SJSA1 (cell line): ENCODE measurements around the gene DCDC1. TPM values are rescaled to one million over a fixed set of nuclear protein-coding genes. Genes with fewer than 3 reads are reported as not detected.
"Not testable (repeated sequence)": the region's sequence is repeated elsewhere in the genome, so short reads cannot be mapped to it uniquely, and the experiment has no call there.

Source experiments
- DNase-seq, 2 experiments: peaks; one replicate each; pipeline ENCODE4 v3.0.0-alpha.2; 2015 to 2020; ENCODE audit warnings: low spot score in 2 of 2, low read depth in 1 of 2
- H3K27ac ChIP-seq: fragments of 250-450 bp; sonication (Bioruptor Pico); 2 replicates; pipeline ENCODE4 v1.5.1; 2020; ENCODE audit warnings: mild to moderate bottlenecking, moderate library complexity
- H3K27me3 ChIP-seq: fragments of 250-450 bp; sonication (Bioruptor Pico); replicated peaks from 2 replicates; pipeline ENCODE4 v1.5.1; 2020; ENCODE audit warnings: mild to moderate bottlenecking, moderate library complexity
- H3K36me3 ChIP-seq: fragments of 250-450 bp; sonication (Bioruptor Pico); 2 replicates; pipeline ENCODE4 v1.5.1; 2020; ENCODE audit warnings: mild to moderate bottlenecking
- H3K4me1 ChIP-seq: fragments of 250-450 bp; sonication (Bioruptor Pico); replicated peaks from 2 replicates; pipeline ENCODE4 v1.6.1; 2021; ENCODE audit warnings: mild to moderate bottlenecking
- H3K4me3 ChIP-seq: fragments of 250-450 bp; sonication (Bioruptor Pico); 2 replicates; pipeline ENCODE4 v1.5.1; 2020; ENCODE audit warnings: mild to moderate bottlenecking
- H3K9me3 ChIP-seq: fragments of 250-450 bp; sonication (Bioruptor Pico); replicated peaks from 2 replicates; pipeline ENCODE4 v1.5.1; 2020; ENCODE audit warnings: mild to moderate bottlenecking
- total RNA-seq: library from RNA; depleted of rRNA; stranded (reverse); fragments of >200 nt; shearing (Covaris generic); gene quantifications from 2 replicates; pipeline ENCODE4 v1.2.3, GENCODE V29; 2014

DCDC1 gene
- total RNA-seq, 1 experiment from 2014 or later, result not detected

DNA sequence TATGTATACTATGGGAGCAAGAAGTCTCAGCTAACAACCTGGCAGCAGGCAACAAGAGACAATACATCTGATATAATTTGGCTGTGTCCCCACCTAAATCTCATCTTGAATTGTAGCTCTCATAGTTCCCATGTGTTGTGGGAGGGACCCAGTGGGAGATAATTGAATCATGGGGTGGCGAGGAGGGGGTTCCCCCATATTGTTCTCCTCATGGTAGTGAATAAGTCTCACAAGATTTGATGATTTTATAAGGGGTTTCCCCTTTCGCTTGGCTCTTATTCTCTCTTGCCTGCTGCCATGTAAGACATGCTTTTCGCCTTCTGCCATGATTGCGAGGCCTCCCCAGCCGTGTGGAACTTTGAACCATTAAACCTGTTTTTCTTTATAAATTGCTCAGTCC, 6.3 kb upstream of the DCDC1 start:
- Histone ChIP-seq H3K27me3 (no peaks in the 10 kb centered on the region), H3K9me3 (no peaks in the 10 kb centered on the region), H3K36me3 (no peaks in the 10 kb centered on the region), H3K4me3 (no peak overlapping the region), H3K4me1 (no peaks in the 10 kb centered on the region), H3K27ac (no peak overlapping the region)
- DNase-seq, result no peak

DNA sequence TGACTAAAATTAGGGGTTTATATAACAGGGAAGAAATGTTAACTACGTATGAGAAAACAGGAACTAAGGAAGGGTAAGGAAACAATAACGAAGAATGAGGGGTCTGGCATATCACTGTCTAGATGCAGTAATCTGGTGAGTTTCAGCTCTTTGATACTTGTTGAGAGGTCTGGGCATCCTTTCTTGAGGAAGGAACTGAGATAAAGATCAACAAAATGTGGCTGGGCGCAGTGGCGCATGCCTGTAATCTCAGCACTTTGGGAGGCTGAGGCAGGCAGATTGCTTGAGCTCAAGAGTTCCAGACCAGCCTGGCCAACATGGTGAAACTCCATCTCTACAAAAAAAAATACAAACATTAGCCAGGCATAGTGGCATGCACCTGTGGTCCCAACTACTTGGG, 2.7 kb downstream of the DCDC1 start:
- Histone ChIP-seq H3K36me3 (no peaks in the 10 kb centered on the region), H3K27me3 (0 out of 2 replicates have a peak, but pooled peaks cover 6% of the 10 kb centered on the region), H3K4me1 (no peaks in the 10 kb centered on the region; the same call in 1 of the 2 replicates), H3K27ac (no peak overlapping the region), H3K9me3 (no peaks in the 10 kb centered on the region), H3K4me3 (no peak overlapping the region)
- DNase-seq, result no peak

DNA sequence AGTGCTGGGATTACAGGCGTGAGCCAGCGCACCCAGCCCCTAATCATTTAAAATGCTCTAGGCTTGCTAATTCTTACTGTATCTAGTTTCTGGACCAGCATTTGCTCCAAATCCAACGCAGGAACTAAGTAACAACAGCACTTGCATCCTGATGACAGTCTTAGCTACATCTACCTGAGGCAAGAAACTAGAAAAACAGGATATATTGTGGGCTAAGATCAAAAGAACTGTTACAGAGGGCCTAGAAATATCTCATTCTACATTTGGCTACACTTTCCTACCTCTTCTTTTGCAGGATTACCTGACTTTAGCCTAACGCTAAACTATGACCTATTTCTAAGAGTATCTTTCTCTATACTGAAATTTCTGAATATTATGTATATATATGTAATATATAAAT, 7.8 kb downstream of the DCDC1 start:
- Histone ChIP-seq H3K9me3 (no peaks in the 10 kb centered on the region), H3K36me3 (no peaks in the 10 kb centered on the region), H3K27ac (no peak overlapping the region), H3K4me3 (no peak overlapping the region), H3K4me1 (no peaks in the 10 kb centered on the region), H3K27me3 (0 out of 2 replicates have a peak, but pooled peaks cover 6% of the 10 kb centered on the region)
- DNase-seq, result no peak

DNA sequence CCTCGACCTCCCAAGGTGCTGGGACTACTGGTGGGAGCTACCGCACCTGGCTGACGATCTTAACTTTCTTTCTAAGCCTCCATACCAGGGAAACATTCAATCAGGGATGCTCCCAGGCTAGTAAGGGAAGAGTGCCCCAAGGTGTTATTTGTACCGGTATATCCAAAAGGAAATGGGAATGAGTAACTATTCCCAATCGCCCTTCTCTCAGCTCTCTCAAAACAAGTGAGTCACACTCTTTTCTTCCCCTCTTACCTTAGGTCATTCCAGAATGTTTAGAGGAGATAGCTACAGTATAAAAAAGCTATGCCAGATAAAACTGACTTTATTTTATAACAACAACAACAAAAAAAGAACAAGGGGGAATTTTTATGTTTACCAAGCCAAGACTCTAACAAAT, 13.7 kb downstream of the DCDC1 start:
- Histone ChIP-seq H3K27ac (no peak overlapping the region), H3K36me3 (no peaks in the 10 kb centered on the region), H3K4me3 (no peak overlapping the region), H3K9me3 (no peaks in the 10 kb centered on the region), H3K4me1 (no peaks in the 10 kb centered on the region), H3K27me3 (peaks cover 5% of the 10 kb centered on the region; the same call in 1 of the 2 replicates)
- DNase-seq, result no peak

DNA sequence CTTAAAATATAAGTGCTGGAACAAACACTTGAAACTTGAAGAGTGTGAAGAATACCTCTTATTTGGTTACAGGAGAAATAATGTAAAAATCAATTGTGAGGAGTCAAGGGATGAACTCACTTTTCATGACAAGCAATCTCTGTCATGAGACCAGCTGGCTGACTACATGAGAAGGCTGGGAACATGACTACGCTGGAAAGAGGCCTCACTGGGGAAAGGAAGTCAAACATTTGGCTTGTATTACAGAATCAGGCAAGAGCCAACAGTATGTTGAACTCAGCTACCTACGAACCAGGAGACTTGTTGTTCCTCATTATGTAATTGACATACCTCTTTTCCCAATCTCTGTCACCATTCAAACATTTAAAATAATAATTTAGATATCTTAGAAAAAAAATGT, 14.4 kb downstream of the DCDC1 start:
- no peak for DNase-seq
- H3K36me3 ChIP-seq, result no peaks in the 10 kb centered on the region
- H3K27me3 ChIP-seq, result peaks cover 5% of the 10 kb centered on the region; the same call in 1 of the 2 replicates

DNA sequence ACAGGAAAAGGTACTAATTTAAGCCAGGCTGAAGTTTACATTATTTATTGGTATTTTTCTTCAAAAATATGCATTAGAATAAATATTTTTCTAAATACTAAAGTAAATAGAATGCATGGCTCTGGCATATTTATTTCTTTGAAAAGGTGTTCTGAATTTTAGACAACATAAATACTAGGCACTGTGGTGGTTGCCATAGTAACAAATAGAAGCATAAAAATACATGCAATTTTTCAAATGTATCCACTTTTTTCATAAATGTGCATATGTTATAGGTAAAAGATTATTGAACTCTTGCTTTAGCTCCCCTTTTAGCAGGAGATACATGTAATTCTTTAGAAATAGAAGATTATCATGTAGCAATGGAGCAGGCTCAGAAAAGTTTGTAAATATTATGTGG, 18.4 kb downstream of the DCDC1 start:
- Histone ChIP-seq H3K4me1 (no peaks in the 10 kb centered on the region), H3K27me3 (peaks cover 5% of the 10 kb centered on the region; the same call in 1 of the 2 replicates), H3K36me3 (no peaks in the 10 kb centered on the region), H3K27ac (no peak overlapping the region), H3K9me3 (no peaks in the 10 kb centered on the region), H3K4me3 (no peak overlapping the region)
- DNase-seq, result no peak

More for the DNA sequence above, 14.4 kb downstream of the DCDC1 start:
- no peak overlapping the region for H3K4me3 ChIP-seq
- no peaks in the 10 kb centered on the region for H3K4me1 ChIP-seq
- H3K27ac ChIP-seq, result no peak overlapping the region
- H3K9me3 ChIP-seq, result no peaks in the 10 kb centered on the region

DNA sequence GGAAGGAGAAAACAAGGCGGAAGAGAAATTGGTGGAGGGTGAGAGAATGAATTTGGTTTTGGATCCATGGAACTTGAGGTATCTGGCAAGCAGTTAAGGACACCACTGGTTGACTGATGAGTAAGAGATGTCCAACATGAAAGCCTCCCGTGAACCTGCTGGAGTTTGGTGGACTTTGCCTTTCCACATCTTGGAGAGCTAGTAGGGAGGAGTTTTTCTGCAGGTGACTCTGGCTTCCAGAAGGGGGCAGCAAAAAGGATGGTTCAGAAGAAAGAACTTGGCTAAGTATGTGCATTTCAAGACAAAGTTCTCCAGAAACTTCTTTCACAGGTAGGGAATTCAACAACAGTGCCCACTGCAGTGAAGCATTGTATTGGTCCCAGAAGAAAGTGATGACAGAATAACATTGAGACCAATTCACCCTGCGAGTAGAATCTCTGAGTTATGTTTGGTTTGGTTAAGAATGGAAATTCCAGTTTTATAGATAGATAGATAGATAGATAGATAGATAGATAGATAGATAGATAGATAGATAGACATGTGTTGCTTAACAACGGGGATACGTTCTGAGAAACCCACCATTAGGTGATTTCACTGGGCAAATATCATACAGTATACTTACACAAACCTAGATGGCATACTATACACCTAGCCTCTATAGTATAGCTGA, 28.5 kb downstream of the DCDC1 start:
- H3K27ac ChIP-seq, result no peak overlapping the region
- no peaks in the 10 kb centered on the region for H3K27me3 ChIP-seq
- no peak overlapping the region for H3K4me3 ChIP-seq
- H3K4me1 ChIP-seq, result no peaks in the 10 kb centered on the region
- no peaks in the 10 kb centered on the region for H3K9me3 ChIP-seq
- no peaks in the 10 kb centered on the region for H3K36me3 ChIP-seq
- DNase-seq, result no peak

DNA sequence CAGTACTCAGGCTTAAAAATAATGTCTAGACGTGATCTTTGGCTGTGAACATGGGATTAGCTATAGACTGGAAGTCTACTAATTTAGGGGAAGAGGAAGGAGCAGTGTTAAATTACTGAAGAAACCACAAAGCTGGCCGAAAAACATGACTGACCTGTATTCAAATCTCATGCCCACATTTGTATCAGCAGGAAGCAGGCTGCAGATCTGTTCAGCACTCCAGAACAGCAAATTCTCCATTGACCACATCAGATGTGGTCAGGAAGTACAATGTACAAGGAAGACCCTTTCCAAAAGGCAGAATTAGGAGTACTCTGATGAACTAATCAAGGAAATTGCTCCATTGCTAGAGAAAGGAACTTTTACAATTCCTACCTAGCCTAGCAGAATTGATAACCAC, 31.7 kb downstream of the DCDC1 start:
- no peak overlapping the region for H3K27ac ChIP-seq
- H3K36me3 ChIP-seq, result no peaks in the 10 kb centered on the region
- DNase-seq, result no peak

DNA sequence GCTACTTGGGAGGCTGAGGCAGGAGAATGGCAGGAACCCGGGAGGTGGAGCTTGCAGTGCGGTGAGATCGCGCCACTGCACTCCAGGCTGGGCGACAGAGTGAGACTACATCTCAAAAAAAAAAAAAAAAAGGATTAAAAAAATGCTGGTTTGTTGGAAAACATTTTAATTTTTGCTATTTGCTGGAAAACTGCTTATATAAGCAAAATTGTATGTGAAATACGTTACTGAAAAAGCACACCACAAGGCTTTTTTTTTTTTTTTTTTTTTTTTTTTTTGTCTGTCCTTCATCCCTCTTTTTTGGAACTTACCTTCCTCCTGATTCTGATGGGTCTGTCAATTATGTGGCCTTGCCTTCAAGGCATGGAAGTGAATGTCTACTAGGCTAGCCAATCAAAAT, 40.8 kb downstream of the DCDC1 start:
- Histone ChIP-seq H3K4me3 (no peak overlapping the region), H3K9me3 (no peaks in the 10 kb centered on the region), H3K36me3 (no peaks in the 10 kb centered on the region), H3K27me3 (no peaks in the 10 kb centered on the region), H3K27ac (no peak overlapping the region), H3K4me1 (no peaks in the 10 kb centered on the region)
- no peak for DNase-seq

More for the DNA sequence above, 31.7 kb downstream of the DCDC1 start:
- no peak overlapping the region for H3K4me3 ChIP-seq
- H3K4me1 ChIP-seq, result no peaks in the 10 kb centered on the region
- H3K27me3 ChIP-seq, result no peaks in the 10 kb centered on the region
- no peaks in the 10 kb centered on the region for H3K9me3 ChIP-seq

DNA sequence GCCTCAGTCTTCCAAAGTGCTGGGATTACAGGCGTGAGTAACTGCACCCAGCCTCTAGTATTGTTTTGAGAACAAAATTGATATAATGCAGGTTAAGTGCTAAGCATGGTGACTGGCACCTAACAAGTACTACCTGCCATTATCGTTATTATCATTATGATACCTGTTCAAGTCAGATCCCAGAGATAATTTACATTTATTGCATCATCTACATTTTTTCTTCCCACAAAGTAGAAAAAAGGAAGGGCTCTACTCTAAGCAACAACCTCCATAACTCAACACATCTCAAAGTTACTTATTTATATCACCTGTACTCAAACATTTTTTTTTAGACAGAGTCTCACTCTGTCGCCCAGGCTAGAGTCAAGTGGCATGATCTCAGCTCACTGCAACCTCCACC, 42.1 kb downstream of the DCDC1 start:
- no peak overlapping the region for H3K27ac ChIP-seq
- H3K27me3 ChIP-seq, result no peaks in the 10 kb centered on the region
- no peaks in the 10 kb centered on the region for H3K9me3 ChIP-seq
- H3K4me3 ChIP-seq, result no peak overlapping the region
- no peaks in the 10 kb centered on the region for H3K36me3 ChIP-seq
- DNase-seq, result no peak
- no peaks in the 10 kb centered on the region for H3K4me1 ChIP-seq

DNA sequence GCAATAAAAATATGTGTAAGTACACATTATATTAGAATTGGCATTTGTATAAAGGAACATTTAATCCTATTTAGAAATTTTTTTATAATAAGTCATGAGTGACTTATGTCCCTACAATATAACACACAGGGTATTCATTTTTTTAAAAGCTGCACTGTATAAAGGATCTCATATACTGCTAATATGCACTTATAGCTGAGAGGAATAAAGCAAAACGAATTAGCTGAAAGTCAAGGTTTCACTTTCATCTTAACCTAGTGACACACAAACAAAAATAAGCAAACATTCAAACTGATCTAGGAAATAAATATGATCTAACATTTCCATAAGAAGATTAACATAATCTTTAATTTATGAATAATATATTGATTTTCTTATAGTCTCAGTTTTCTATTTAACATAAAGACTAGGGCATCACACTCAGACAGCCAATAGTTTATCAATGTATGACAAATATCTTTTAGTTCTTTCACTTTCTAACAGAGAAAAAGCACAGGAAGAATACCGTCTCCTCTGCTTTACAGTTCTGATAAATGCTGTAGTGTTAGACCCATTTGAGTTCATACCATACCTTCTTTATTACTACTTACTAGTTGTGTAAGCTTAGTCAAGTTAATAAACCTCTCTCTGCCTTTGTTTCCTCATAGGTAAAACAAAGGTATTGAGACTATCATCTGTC, 42.9 kb downstream of the DCDC1 start:
- Histone ChIP-seq H3K4me1 (no peaks in the 10 kb centered on the region), H3K36me3 (no peaks in the 10 kb centered on the region), H3K27me3 (no peaks in the 10 kb centered on the region), H3K9me3 (no peaks in the 10 kb centered on the region), H3K27ac (no peak overlapping the region), H3K4me3 (no peak overlapping the region)
- DNase-seq, result no peak

DNA sequence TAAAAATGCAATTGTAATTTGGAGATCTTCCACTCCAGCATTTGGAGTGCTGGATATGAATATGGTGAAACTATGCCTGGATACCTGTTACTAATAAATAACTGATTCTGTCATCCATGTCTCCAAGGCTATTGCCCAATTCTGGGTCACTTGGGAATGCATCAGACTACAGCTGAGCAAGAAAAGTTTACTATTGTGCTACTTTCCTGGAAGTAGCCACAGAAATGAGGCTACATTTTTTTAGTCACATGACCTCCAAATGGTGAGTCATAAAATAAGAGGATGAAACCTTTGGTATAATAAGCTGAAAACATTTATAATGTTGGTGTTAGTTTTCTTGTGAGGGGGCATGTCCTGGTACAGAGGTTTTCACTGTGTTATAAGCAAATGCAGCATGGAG, 44.4 kb downstream of the DCDC1 start:
- no peak overlapping the region for H3K27ac ChIP-seq

DNA sequence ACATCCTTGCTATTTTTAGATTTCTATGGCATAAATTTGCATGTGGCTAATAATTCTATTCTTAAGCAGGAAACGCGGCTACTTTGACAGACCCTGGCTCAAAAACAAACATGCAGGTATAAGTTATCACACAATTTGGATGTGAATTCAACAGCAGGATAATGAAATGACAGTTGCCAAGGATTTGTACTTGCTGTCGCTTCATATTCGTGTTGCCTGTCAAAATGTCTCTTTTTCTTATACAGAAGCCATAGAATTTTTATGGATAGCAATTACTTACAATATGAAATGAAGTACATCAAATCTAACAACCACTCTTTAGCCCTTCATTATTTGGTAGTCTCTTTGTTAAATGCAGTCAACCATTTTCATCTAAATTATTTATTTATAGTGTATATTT, 46.4 kb downstream of the DCDC1 start:
- no peaks in the 10 kb centered on the region for H3K27me3 ChIP-seq
- H3K36me3 ChIP-seq, result no peaks in the 10 kb centered on the region
- H3K4me3 ChIP-seq, result no peak overlapping the region
- DNase-seq, result no peak
- no peak overlapping the region for H3K27ac ChIP-seq
- H3K9me3 ChIP-seq, result no peaks in the 10 kb centered on the region
- no peaks in the 10 kb centered on the region for H3K4me1 ChIP-seq

More for the DNA sequence above, 44.4 kb downstream of the DCDC1 start:
- no peaks in the 10 kb centered on the region for H3K36me3 ChIP-seq
- H3K27me3 ChIP-seq, result no peaks in the 10 kb centered on the region
- no peaks in the 10 kb centered on the region for H3K9me3 ChIP-seq
- no peak for DNase-seq
- no peak overlapping the region for H3K4me3 ChIP-seq
- no peaks in the 10 kb centered on the region for H3K4me1 ChIP-seq

DNA sequence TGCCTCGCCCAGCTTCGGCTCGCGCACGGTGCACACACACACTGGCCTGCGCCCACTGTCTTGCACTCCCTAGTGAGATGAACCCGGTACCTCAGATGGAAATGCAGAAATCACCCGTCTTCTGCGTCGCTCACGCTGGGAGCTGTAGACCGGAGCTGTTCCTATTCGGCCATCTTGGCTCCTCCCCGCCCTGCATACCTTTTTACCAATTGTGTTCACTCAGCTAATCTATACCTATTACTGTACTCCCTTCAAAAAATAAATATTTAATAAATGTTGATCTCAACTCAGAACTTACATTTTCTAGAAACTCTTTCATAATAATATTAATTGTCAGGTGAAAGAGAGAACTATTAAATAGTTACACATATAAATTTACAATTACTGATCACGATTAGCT, 48.0 kb downstream of the DCDC1 start:
- H3K9me3 ChIP-seq, H3K36me3 ChIP-seq, DNase-seq, H3K27ac ChIP-seq, H3K27me3 ChIP-seq, H3K4me3 ChIP-seq, H3K4me1 ChIP-seq: not testable (repeated sequence)
